Mesendoderm (in vitro differentiated cells): ENCODE data around the gene TTYH2. TPM values are rescaled to one million over a fixed set of nuclear protein-coding genes. Genes with fewer than 3 reads are reported as not detected.

Source experiments
- DNase-seq: peaks from one replicate; pipeline ENCODE4 v3.0.0; 2013
- H2AK5ac ChIP-seq: 2 replicates; pipeline ENCODE4 v1.6.1; 2013; ENCODE audit warnings: low read length, inconsistent platforms
- H2BK120ac ChIP-seq: 2 replicates; pipeline ENCODE4 v1.6.1; 2013; ENCODE audit warnings: low read depth, mild to moderate bottlenecking, low read length, moderate library complexity, mixed read lengths
- H2BK15ac ChIP-seq: replicated peaks from 2 replicates; pipeline ENCODE4 v1.6.1; 2013; ENCODE audit warnings: low read depth, mild to moderate bottlenecking, moderate library complexity
- H2BK5ac ChIP-seq: 2 replicates; pipeline ENCODE4 v1.6.1; 2013; ENCODE audit warnings: low read length, inconsistent platforms
- H3K18ac ChIP-seq: 2 replicates; pipeline ENCODE4 v1.6.1; 2013; ENCODE audit warnings: mild to moderate bottlenecking, low read length, mixed read lengths
- H3K23ac ChIP-seq: one replicate; pipeline ENCODE4 v1.6.1; 2013; ENCODE audit warnings: low read length
- H3K27ac ChIP-seq: 2 replicates; pipeline ENCODE4 v1.5.1; 2013; ENCODE audit warnings: low read depth, mild to moderate bottlenecking, inconsistent platforms, low read length, moderate library complexity
- H3K27me3 ChIP-seq: 2 replicates; pipeline ENCODE4 v1.6.1; 2013; ENCODE audit warnings: low read length, control low read depth, mild to moderate bottlenecking, inconsistent platforms; ENCODE audit not compliant: insufficient read depth, poor library complexity
- H3K36me3 ChIP-seq: 2 replicates; pipeline ENCODE4 v1.6.1; 2013; ENCODE audit warnings: low read length, inconsistent platforms; ENCODE audit not compliant: control insufficient read depth, insufficient read depth
- H3K4ac ChIP-seq: one replicate; pipeline ENCODE4 v1.6.1; 2013; ENCODE audit warnings: low read depth, mild to moderate bottlenecking, low read length, moderate library complexity
- H3K4me1 ChIP-seq: 2 replicates; pipeline ENCODE4 v1.6.1; 2013; ENCODE audit warnings: low read depth, low read length, inconsistent platforms; ENCODE audit not compliant: control insufficient read depth
- H3K4me2 ChIP-seq: 2 replicates; pipeline ENCODE4 v1.6.1; 2013; ENCODE audit warnings: low read length
- H3K4me3 ChIP-seq: 2 replicates; pipeline ENCODE4 v1.5.1; 2013; ENCODE audit warnings: mild to moderate bottlenecking, low read length
- H3K56ac ChIP-seq: one replicate; pipeline ENCODE4 v1.6.1; 2013; ENCODE audit warnings: low read length
- H3K79me1 ChIP-seq: 2 replicates; pipeline ENCODE4 v1.6.1; 2013; ENCODE audit warnings: low read length, inconsistent platforms
- H3K79me2 ChIP-seq: 2 replicates; pipeline ENCODE4 v1.6.1; 2013; ENCODE audit warnings: mild to moderate bottlenecking, low read length; ENCODE audit not compliant: control insufficient read depth, insufficient read depth
- H3K9ac ChIP-seq: 2 replicates; pipeline ENCODE4 v1.6.1; 2013; ENCODE audit warnings: low read length, inconsistent platforms
- H4K5ac ChIP-seq: one replicate; pipeline ENCODE4 v1.6.1; 2013; ENCODE audit warnings: low read length
- H4K8ac ChIP-seq: one replicate; pipeline ENCODE4 v1.6.1; 2013; ENCODE audit warnings: low read depth, mild to moderate bottlenecking, control low read depth, low read length, moderate library complexity
- WGBS: extraction: QIAGEN DNeasy Blood & Tissue Kit; methylation state at CpG from one replicate; pipeline ENCODE4 v1.1.7; 2013; ENCODE audit warnings: low lambda C conversion rate, missing lambda C conversion rate; ENCODE audit not compliant: insufficient coverage; ENCODE audit errors: extremely low coverage; 5-methylcytosine and 5-hydroxymethylcytosine counted together
- polyA plus RNA-seq, 2 experiments: library from polyadenylated mRNA; stranded (reverse); fragments of 200-250 nt; gene quantifications; one replicate each; pipeline ENCODE4 v1.2.3, GENCODE V29; 2013

TTYH2 gene
- 1.2 TPM for polyA plus RNA-seq (2013, experiment 1 of 2)
- 1.1 TPM for polyA plus RNA-seq (2013, experiment 2 of 2)

GRCh38 chr17:74212913-74213791 lies at the start of gene TTYH2:
Gene TTYH2, plus strand, starts transcription at chr17:74213571. Its CDS starts 17 bp downstream, at chr17:74213588.
- Histone ChIP-seq H3K4me1 (peaks cover 8% of the 10 kb centered on the region), H3K27ac (no peak within 1 kb of the TSS)
- peak; percentile 88 for DNase-seq

GRCh38 chr17:74163836-74164235 lies 49.5 kb upstream of the TTYH2 start:
- no peak overlapping the region for H3K4me3 ChIP-seq
- peaks cover 5% of the 10 kb centered on the region for H3K4me1 ChIP-seq
- peak overlapping the region; percentile 6 for H3K56ac ChIP-seq
- H4K5ac ChIP-seq = no peak overlapping the region
- no peaks in the 10 kb centered on the region for H3K27me3 ChIP-seq
- WGBS = no CpG with 5 or more reads among the region's 7 CpGs
- no peaks in the 10 kb centered on the region for H3K79me1 ChIP-seq
- no peak overlapping the region for H2BK5ac ChIP-seq
- H2BK15ac ChIP-seq = no peak overlapping the region
- no peak overlapping the region for H4K8ac ChIP-seq
- no peak overlapping the region for H2BK120ac ChIP-seq
- no peak overlapping the region for H3K27ac ChIP-seq
- no peak overlapping the region for H3K9ac ChIP-seq
- no peak overlapping the region for H3K18ac ChIP-seq
- H3K4me2 ChIP-seq = no peak overlapping the region
- no peak overlapping the region for H3K23ac ChIP-seq
- DNase-seq = no peak
- H2AK5ac ChIP-seq = no peak overlapping the region
- no peak overlapping the region for H3K4ac ChIP-seq
- H3K79me2 ChIP-seq = no peaks in the 10 kb centered on the region
- no peaks in the 10 kb centered on the region for H3K36me3 ChIP-seq

More at GRCh38 chr17:74212913-74213791, at the start of gene TTYH2:
- Histone ChIP-seq H3K79me2 (peaks cover 3% of the 10 kb centered on the region), H3K4ac (no peak within 1 kb of the TSS), H3K36me3 (peaks cover 8% of the 10 kb centered on the region), H3K56ac (peak within 1 kb of the TSS; percentile 85), H3K23ac (peak within 1 kb of the TSS; percentile 81), H4K5ac (no peak within 1 kb of the TSS), H2AK5ac (no peak within 1 kb of the TSS), H4K8ac (no peak within 1 kb of the TSS), H3K9ac (peak within 1 kb of the TSS; percentile 65), H3K4me3 (peak within 1 kb of the TSS; percentile 32), H2BK5ac (no peak within 1 kb of the TSS), H3K18ac (no peak within 1 kb of the TSS), H2BK15ac (no peak within 1 kb of the TSS), H3K4me2 (peak within 1 kb of the TSS; percentile 81), H3K79me1 (peaks cover 2% of the 10 kb centered on the region), H2BK120ac (no peak within 1 kb of the TSS), H3K27me3 (peaks cover 2% of the 10 kb centered on the region)
- WGBS = no CpG with 5 or more reads among the region's 62 CpGs

DNA sequence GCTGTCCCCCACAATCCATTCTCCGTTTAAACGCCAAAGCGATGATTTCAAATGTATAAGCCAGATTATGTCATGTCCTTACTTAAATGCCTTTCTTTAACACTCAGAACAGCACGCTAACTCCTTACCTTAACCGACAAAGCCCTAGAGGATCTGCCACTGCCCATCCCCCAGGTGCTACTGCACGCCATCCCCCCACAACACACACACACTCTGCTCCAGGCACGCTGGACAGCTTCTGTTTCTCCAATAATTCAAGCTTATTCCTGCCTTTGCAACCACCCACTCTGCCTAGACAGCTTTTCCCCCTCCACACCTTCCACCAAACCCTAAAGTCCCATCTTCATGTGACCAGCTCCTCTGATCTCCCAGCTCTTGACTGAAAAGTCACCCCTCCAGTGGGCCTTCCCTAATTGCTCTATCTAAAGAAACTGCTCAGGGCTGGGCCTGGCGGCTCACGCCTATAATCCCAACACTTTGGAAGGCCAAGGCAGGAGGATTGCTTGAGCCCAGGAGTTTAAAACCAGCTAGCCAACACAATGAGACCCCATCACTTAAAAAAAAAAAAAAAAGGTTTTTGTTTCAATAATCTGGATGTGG lies 48.8 kb upstream of the TTYH2 start:
- H3K9ac ChIP-seq = no peak overlapping the region
- no peak overlapping the region for H3K4me3 ChIP-seq
- no peak overlapping the region for H4K8ac ChIP-seq
- H3K4ac ChIP-seq = no peak overlapping the region
- no peaks in the 10 kb centered on the region for H3K36me3 ChIP-seq
- H3K79me2 ChIP-seq = no peaks in the 10 kb centered on the region
- no peak for DNase-seq
- H2BK15ac ChIP-seq = no peak overlapping the region
- H3K79me1 ChIP-seq = no peaks in the 10 kb centered on the region
- no peak overlapping the region for H2BK120ac ChIP-seq
- no peak overlapping the region for H2BK5ac ChIP-seq
- H3K27ac ChIP-seq = no peak overlapping the region
- H3K4me1 ChIP-seq = peaks cover 5% of the 10 kb centered on the region
- no peak overlapping the region for H2AK5ac ChIP-seq
- no peak overlapping the region for H3K18ac ChIP-seq
- H3K4me2 ChIP-seq = no peak overlapping the region
- WGBS = no CpG with 5 or more reads among the region's 9 CpGs
- no peak overlapping the region for H3K56ac ChIP-seq
- H4K5ac ChIP-seq = no peak overlapping the region
- peak overlapping the region; percentile 73 for H3K23ac ChIP-seq
- no peaks in the 10 kb centered on the region for H3K27me3 ChIP-seq

- no CpG with 5 or more reads among the region's 8 CpGs for WGBS
- H3K18ac ChIP-seq = no peak overlapping the region
- no peaks in the 10 kb centered on the region for H3K27me3 ChIP-seq
- H3K79me1 ChIP-seq = no peaks in the 10 kb centered on the region
- no peak overlapping the region for H2BK15ac ChIP-seq
- H3K4me1 ChIP-seq = peaks cover 5% of the 10 kb centered on the region
- no peaks in the 10 kb centered on the region for H3K36me3 ChIP-seq
- H4K8ac ChIP-seq = no peak overlapping the region
- no peak overlapping the region for H3K9ac ChIP-seq
- H3K4me2 ChIP-seq = no peak overlapping the region
- no peak overlapping the region for H2AK5ac ChIP-seq
- H4K5ac ChIP-seq = no peak overlapping the region
- no peak overlapping the region for H3K4ac ChIP-seq
- H3K27ac ChIP-seq = no peak overlapping the region
- no peak overlapping the region for H2BK5ac ChIP-seq
- no peak for DNase-seq
- H2BK120ac ChIP-seq = no peak overlapping the region
- H3K79me2 ChIP-seq = no peaks in the 10 kb centered on the region
- no peak overlapping the region for H3K56ac ChIP-seq
- no peak overlapping the region for H3K23ac ChIP-seq
- no peak overlapping the region for H3K4me3 ChIP-seq
Observed at GRCh38 chr17:74165797-74166365, 47.5 kb upstream of the TTYH2 start.

GRCh38 chr17:74170924-74171323 lies 42.4 kb upstream of the TTYH2 start:
- Histone ChIP-seq H2BK15ac (no peak overlapping the region), H3K27me3 (no peaks in the 10 kb centered on the region), H3K23ac (no peak overlapping the region), H3K4me3 (no peak overlapping the region), H3K18ac (no peak overlapping the region), H3K56ac (no peak overlapping the region), H3K9ac (no peak overlapping the region), H3K4me2 (no peak overlapping the region), H3K4ac (no peak overlapping the region), H3K79me2 (no peaks in the 10 kb centered on the region), H3K27ac (no peak overlapping the region), H2BK5ac (no peak overlapping the region), H3K36me3 (no peaks in the 10 kb centered on the region), H2BK120ac (no peak overlapping the region), H2AK5ac (no peak overlapping the region), H4K8ac (no peak overlapping the region), H3K79me1 (no peaks in the 10 kb centered on the region), H4K5ac (no peak overlapping the region), H3K4me1 (no peaks in the 10 kb centered on the region)
- WGBS = no CpG with 5 or more reads among the region's 1 CpG
- DNase-seq = no peak
